GM18870 (cell line): ENCODE measurements around the gene MEPCE.
A peak's percentile ranks its signal among the peaks of the same experiment; 100 is the strongest.
"Not testable (repeated sequence)": the region's sequence is repeated elsewhere in the genome, so short reads cannot be mapped to it uniquely, and the experiment has no call there.

Experiments used
- ATAC-seq: cut with Tn5 transposase; IDR thresholded peaks from one replicate; pipeline ENCODE4 v1.9.1; 2021; ENCODE audit warnings: moderate library complexity; ENCODE audit not compliant: unreplicated experiment

MEPCE gene

GRCh38 chr7:100429637-100430492 lies at the start of gene MEPCE:
TSS of gene MEPCE (plus strand) at chr7:100429831. CDS start at chr7:100430019, 188 bp downstream.
- peak; percentile 27 for ATAC-seq

DNA sequence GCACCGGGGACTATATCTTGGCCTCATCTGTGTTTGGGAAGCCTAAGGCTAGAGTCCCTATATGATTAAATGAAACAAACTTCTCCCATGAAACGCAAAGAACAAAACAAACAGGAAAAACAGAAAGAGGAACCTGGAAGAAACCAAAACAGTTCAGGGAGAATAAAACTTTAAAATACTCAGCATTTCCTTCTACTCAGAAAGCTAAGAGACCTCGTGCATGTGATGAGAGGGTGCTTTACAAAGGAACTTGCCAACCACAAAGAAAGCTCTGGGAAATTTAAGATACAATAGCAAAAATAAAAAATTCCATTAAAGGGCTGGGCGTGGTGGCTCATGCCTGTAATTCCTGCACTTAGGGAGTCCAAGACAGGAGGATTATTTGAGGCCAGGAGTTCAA lies 49.4 kb upstream of the MEPCE start:
- no peak for ATAC-seq

DNA sequence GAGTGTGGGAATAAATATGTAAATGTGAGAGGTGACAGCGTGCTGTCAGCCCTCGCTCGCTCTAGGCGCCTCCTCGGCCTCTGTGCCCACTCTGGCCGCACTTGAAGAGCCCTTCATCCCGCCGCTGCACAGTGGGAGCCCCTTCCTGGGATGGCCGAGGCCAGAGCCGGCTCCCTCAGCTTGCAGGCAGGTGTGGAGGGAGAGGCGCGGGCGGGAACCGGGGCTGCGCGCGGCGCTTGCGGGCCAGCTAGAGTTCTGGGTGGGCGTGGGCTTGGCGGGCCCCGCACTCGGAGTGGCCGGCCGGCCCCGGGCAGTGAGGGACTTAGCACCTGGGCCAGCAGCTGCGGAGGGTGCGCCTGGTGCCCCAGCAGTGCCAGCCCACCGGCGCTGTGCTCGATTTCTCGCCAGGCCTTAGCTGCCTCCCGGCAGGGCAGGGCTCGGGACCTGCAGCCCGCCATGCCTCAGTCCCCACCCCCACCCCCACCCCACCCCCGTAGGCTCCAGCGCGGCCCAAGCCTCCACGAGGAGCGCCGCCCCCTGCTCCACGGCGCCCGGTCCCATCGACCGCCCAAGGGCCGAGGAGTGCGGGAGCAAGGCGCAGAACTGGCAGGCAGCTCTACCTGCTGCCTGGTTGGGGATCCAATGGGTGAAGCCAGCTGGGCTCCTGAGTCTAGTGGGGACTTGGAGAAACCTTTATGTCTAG lies 47.9 kb upstream of the MEPCE start:
- ATAC-seq, result not testable (repeated sequence)

DNA sequence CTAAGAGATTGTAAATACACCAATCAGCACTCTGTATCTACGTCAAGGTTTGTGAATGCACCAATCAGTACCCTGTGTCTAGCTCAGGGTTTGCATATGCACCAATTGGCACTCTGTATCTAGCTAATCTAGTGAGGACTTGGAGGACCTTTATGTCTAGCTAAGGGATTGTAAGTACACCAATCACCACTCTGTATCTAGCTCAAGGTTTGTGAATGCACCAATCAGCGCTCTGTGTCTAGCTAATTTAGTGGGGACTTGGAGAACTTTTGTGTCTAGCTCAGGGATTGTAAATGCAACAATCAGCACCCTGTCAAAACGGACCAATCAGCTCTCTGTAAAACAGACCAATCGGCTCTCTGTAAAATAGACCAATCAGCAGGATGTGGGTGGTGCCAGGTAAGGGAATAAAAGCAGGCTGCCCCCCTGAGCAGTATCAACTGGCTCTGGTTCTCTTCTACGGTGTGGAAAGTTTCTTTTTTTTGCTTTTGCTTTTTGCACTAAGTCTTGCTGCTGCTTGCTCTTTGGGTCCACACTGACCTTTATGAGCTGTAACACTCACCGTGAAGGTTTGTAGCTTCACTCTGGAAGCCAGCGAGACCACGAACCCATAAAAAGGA lies 47.3 kb upstream of the MEPCE start:
- not testable (repeated sequence) for ATAC-seq

GRCh38 chr7:100384628-100385294 lies 44.9 kb upstream of the MEPCE start:
- no peak for ATAC-seq

GRCh38 chr7:100386940-100387339 lies 42.7 kb upstream of the MEPCE start:
- ATAC-seq, result no peak

DNA sequence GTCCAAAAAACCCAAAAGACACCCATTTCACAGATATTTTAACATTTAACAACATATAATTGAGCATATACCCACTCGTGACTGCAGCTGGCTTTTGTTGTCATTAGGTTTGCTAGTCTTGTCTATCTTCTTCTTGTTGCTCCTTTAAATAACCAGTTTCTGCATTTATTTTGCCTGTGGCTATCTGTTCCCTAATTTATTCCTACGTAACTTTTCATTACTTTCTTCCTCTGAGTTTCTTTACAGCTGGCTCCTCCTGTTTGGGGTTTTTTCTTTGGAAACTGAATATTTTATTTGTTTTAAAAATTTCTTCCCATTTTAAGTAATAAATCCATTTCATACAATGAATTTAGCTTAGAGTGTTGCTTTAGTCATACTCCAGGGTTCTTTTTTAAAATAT lies 41.9 kb upstream of the MEPCE start:
- no peak for ATAC-seq

DNA sequence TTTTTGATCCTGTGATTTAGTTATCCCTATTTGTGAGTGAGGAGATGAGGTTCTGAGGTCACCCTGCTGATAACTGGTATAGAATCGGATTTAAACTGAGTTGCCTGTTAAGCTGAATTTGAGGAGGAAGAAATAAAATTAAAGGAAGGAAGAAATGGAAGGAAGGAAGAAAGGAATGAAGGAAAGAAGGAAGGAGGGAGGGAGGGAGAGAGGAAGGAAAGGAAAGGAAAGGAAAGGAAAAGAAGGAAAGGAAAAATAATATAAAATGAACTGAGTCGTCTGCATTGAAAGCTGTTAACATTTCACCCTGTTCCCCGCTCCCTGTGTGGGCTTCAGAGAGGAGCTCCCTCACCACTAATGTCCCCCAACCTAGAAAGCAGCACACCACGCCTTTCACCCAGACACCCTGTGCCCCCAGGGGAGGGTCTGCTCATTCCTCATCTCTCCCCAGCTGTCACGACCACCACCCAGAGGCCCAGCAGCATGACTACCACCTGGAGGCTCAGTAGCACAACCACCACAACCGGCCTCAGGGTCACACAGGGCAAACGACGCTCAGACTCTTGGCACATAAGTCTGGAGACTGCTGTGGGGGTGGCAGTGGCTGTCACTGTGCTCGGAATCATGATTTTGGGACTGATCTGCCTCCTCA lies 40.1 kb upstream of the MEPCE start:
- no peak for ATAC-seq

- no peak for ATAC-seq
Measured at GRCh38 chr7:100390286-100391009, 39.2 kb upstream of the MEPCE start.

GRCh38 chr7:100393233-100393905 lies 36.3 kb upstream of the MEPCE start:
- no peak for ATAC-seq

DNA sequence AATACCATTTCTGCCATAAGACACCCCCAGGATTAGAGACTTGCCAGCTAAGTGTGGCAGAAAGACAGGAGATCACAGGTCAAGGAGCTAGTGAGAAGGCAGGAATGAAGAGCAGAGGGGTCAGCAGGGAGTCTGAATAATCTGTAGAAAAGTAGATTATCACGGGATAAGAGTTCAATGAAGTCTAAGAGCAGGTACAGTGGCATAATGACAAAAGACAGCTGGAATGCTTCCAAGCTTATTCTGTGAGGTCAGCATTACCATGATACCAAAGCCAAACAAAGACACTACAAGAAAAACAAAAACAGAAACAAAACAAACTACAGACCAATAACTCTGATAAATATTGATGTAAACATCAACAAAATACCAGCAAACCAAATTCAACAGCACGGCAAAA lies 35.6 kb upstream of the MEPCE start:
- no peak for ATAC-seq

DNA sequence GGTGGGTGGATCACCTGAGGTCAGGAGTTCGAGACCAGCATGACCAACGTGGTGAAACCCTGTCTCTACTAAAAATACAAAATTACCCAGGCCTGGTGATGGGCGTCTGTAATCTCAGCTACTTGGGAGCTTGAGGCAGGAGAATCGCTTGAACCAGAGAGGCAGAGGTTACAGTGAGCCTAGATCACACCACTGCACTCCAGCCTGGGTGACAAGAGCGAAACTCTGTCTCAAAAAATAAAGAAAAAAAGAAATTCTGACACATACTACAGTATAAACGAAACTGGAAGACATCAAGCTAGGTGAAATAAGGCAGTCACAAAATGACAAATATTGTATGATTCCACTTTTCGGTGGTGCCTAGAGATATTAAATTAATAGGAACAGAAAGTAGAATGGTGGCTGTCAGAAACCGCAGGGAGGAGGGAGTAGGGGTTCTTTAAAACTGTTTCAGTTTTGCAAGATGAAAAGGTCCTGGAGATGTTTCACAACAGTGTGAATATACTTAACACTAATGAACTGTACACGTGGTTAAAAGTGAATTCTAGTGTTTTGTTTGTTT lies 33.1 kb upstream of the MEPCE start:
- ATAC-seq, result peak; percentile 89

DNA sequence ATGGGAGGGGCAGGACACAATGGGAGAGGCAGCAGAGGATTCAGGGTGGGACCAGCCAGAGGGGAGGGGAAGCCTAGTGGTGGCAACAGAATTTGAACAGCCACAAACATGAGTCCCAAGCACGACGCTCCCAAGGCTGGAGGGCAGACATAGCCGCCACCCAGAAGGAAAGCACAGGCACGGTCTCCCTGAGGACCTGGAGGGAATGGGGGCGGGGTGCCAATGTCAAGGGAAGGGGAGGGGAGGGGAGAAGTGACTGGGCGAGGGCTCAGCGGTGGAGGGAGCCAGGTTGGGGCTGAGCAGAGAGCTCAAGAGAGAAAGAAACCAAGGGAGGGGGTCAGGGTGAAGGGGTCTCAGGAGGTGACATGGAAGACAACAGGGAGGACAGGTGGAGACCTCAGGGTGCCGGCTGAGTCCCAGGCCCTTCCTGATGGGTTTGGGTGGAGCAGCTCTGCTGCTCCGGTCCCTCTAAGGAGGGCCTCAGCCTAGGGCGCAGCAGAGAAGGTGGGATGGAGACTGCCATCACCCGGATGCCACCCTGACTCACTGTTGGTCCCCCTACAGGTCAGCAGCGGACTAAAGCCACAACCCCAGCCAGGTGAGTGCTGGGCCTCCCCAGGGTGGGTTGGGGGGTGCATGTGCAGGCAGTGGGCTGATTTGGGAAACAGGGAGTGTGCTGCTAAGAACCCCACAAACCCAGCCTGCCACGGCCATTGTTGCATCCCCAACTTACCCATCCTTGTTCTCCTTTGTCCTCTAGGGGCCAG lies 32.1 kb upstream of the MEPCE start:
- no peak for ATAC-seq

GRCh38 chr7:100398239-100398638 lies 31.4 kb upstream of the MEPCE start:
- no peak for ATAC-seq

- ATAC-seq, result no peak
Measured at GRCh38 chr7:100400041-100400440, 29.6 kb upstream of the MEPCE start.

- no peak for ATAC-seq
Measured at GRCh38 chr7:100400656-100401055, 29.0 kb upstream of the MEPCE start.

DNA sequence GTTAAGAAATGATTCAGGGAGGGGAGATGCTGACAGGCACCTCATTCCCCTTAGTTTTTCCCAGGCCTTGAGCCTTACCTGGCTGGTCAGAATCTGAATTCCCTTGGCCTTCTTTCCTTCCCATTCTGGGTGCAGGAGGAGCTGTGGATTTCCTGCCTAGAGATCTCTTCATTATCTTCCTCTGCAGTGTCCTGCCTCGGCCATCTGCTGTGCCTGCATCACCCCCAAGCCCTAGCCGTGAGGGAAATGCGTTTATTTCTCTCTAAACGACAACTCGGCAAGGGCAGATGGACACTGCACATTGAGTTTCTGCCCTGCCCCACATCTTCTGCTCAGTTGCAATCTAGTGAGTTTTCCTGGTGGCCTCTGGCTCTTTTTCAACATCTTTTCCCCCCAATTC lies 27.8 kb upstream of the MEPCE start:
- ATAC-seq, result no peak

DNA sequence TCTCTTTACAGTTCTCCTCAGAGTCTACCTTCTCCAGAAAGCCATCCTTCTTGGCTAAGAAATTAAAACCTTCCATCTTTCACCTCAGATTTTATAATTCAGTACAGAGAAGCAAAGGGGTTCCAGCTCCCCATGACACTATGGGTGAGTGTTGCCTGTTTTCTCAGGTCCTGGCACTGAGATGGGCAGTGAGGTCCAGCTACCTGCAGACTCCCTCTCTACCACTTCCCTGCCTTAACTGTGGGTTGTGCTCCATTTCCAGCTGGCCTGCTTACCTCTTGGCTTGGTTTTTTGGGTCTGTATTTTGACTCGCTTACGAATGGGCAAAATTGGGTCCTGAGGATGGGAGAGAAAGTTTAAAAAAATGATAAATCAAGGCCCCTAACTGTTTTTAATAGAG lies 27.4 kb upstream of the MEPCE start:
- ATAC-seq, result no peak

GRCh38 chr7:100406767-100407166 lies 22.9 kb upstream of the MEPCE start:
- no peak for ATAC-seq
